GM21529 (cell line): Measurements from ENCODE around the gene TDRD9.

ENCODE experiments used
- ATAC-seq: cut with Tn5 transposase; IDR thresholded peaks from one replicate; pipeline ENCODE4 v1.9.1; 2021; ENCODE audit not compliant: unreplicated experiment

Gene TDRD9

DNA sequence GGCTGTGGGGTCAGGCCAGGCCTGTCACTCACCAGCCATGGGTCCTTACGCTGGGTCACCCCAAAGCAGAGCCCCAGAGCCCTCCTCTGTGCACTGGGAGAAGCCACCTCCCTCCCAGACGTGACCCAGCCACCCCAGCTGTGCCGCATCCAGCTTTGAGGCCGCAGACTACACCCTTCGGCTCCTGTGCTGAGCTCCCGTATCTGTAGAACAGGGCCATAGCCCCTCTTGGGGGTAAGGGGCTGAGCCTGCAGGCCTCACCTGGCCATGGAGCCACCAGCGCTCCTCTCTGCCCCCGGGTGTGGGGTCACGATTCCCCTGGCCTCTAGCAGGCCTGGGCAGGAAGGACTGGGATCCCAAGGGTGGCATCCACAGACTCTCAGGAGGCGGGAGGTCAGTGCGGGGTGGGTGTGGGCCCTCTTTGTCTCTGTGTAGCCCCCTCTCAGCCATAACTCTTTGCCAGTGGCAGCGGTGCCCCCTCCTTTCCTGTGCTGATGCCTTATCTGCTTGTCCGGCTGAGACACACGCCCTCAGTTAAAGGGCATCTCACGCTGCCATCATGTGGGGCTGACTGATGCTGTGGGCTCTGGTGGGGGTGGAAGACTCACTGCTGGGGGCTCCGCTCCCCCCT is 173.5 kb downstream of the TDRD9 start:
- ATAC-seq: no peak
